Type B pancreatic cell (in vitro differentiated cells): ENCODE measurements around the gene INTS14. TPM values are rescaled to one million over a fixed set of nuclear protein-coding genes. Genes with fewer than 3 reads are reported as not detected.

Experiments used
- DNase-seq: peaks from one replicate; pipeline ENCODE4 v3.0.0; 2021; ENCODE audit warnings: mixed read lengths; ENCODE audit not compliant: unreplicated experiment; ENCODE audit errors: extremely low spot score
- H3K27ac Mint-ChIP-seq: 2 replicates; pipeline ENCODE4 v1.8.0; 2021; ENCODE audit warnings: mild to moderate bottlenecking, mixed read lengths
- H3K27me3 Mint-ChIP-seq: 2 replicates; pipeline ENCODE4 v1.8.0; 2021; ENCODE audit warnings: mixed read lengths
- H3K36me3 Mint-ChIP-seq: 2 replicates; pipeline ENCODE4 v1.8.0; 2021; ENCODE audit warnings: mixed read lengths
- H3K4me1 Mint-ChIP-seq: one replicate; pipeline ENCODE4 v1.8.0; 2021; ENCODE audit warnings: mixed read lengths; ENCODE audit not compliant: unreplicated experiment
- H3K4me3 Mint-ChIP-seq: 2 replicates; pipeline ENCODE4 v1.8.0; 2021; ENCODE audit warnings: mild to moderate bottlenecking, mixed read lengths
- H3K9me3 Mint-ChIP-seq: 2 replicates; pipeline ENCODE4 v1.8.0; 2021; ENCODE audit warnings: mixed read lengths
- total RNA-seq: library from RNA; stranded (reverse); gene quantifications from 2 replicates; pipeline ENCODE4 v1.2.1, GENCODE V29; 2021; ENCODE audit warnings: low replicate concordance
- TF ChIP-seq, protein P1 (sequence below): fragments of 200-600 bp; sonication (generic); conservative IDR thresholded peaks from 2 replicates; pipeline ENCODE4 v1.5.0; 2021; ENCODE audit warnings: antibody characterized with exemption, mild to moderate bottlenecking

Gene INTS14
- total RNA-seq, 1 donor from 2014 or later = 49.3 TPM

DNA sequence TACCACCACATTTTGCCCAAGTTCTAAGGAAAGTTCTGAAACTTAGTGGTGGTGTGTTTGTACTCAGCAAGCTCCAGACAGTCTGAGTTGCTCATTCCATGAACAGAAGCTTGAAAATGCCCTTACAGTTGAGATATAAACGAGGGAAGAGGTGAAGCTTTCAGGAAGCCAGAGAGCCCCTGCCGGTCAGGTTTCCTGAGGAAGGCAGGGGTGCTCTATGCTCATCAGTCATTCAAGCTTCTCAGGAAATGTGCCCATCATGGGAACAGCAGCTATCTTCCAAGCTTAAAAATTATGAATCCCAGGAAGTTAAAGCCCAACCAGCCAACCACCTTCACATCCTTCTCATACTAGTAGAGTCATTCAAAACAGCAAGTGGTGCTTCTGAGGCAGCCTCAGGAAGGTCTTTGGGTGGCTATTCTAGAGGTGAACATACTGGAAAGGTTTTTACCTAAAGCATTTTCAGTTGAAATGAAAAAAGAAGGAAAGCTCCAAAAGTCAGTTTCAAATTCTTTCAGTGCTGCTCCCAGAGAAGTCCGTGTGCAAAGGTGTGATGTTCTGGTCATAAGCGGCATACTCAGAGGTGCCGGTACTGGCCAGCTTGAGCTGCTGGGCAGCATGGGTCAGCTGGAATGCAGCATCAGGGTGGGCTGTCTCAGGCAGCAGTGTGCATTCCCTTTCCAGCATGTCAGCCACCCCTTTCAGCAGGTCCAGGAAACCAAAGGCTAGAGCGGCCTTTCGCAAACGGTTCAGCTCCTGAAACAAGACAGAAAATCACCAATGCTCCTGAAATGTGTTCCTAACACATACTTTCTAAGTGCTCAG is 31.8 kb downstream of the INTS14 start:
- DNase-seq = no peak
- Mint-ChIP-seq H3K4me1 (peaks cover 24% of the 10 kb centered on the region), H3K27me3 (no peaks in the 10 kb centered on the region), H3K27ac (peak overlapping the region; percentile 18), H3K4me3 (no peak overlapping the region), H3K9me3 (no peaks in the 10 kb centered on the region), H3K36me3 (peaks cover 54% of the 10 kb centered on the region)
- TF ChIP-seq, protein P1, sequence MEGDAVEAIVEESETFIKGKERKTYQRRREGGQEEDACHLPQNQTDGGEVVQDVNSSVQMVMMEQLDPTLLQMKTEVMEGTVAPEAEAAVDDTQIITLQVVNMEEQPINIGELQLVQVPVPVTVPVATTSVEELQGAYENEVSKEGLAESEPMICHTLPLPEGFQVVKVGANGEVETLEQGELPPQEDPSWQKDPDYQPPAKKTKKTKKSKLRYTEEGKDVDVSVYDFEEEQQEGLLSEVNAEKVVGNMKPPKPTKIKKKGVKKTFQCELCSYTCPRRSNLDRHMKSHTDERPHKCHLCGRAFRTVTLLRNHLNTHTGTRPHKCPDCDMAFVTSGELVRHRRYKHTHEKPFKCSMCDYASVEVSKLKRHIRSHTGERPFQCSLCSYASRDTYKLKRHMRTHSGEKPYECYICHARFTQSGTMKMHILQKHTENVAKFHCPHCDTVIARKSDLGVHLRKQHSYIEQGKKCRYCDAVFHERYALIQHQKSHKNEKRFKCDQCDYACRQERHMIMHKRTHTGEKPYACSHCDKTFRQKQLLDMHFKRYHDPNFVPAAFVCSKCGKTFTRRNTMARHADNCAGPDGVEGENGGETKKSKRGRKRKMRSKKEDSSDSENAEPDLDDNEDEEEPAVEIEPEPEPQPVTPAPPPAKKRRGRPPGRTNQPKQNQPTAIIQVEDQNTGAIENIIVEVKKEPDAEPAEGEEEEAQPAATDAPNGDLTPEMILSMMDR = no peak

GRCh38 chr15:65577129-65577996 is 33.6 kb downstream of the INTS14 start:
- Mint-ChIP-seq H3K4me1 (peaks cover 13% of the 10 kb centered on the region), H3K4me3 (no peak overlapping the region), H3K9me3 (no peaks in the 10 kb centered on the region), H3K36me3 (peaks cover 46% of the 10 kb centered on the region), H3K27ac (no peak overlapping the region), H3K27me3 (no peaks in the 10 kb centered on the region)
- DNase-seq = no peak
- TF ChIP-seq, protein P1 = no peak

DNA sequence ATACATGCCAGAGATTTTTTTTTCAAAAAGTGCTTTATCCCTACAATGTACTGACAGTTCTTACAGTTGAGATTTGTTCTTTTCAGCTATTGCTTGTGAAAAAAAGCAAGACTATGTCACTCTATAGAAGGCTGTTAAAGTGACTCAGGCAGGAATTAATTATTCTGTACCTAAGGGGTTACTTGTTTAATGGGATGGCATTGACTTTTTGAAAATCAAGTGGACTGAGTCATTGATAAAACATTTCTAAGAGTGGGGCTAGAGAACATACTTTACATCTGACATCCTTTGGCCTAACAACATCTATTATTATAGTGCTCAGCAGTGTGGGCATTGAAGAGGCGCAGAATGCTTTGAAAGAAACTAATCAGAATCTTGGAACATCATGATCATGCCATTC is 34.3 kb downstream of the INTS14 start:
- H3K27ac Mint-ChIP-seq = no peak overlapping the region
- no peaks in the 10 kb centered on the region for H3K27me3 Mint-ChIP-seq
- no peak for DNase-seq
- TF ChIP-seq, protein P1 = no peak
- H3K9me3 Mint-ChIP-seq = no peaks in the 10 kb centered on the region
- peaks cover 39% of the 10 kb centered on the region for H3K36me3 Mint-ChIP-seq
- H3K4me3 Mint-ChIP-seq = no peak overlapping the region
- H3K4me1 Mint-ChIP-seq = peaks cover 13% of the 10 kb centered on the region

DNA sequence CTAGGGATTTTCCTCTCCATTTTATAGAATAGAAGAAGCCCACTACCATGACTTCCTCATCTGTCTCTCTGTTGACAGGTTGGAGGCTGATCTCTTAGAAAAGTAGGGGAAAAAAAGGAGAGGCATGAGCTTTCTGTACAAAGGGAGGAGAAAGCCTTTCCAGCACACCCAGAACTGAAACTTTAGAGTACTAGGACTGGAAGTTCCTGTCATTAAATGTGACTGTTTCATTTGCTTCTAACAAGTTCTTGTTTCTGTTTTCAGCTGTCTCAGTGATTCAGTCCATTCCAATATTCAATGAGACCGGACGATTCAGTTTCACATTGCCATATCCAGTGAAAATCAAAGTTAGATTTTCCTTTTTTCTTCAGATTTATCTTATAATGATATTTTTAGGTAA is 39.0 kb downstream of the INTS14 start:
- peaks cover 29% of the 10 kb centered on the region for H3K36me3 Mint-ChIP-seq
- no peaks in the 10 kb centered on the region for H3K27me3 Mint-ChIP-seq
- no peaks in the 10 kb centered on the region for H3K9me3 Mint-ChIP-seq
- no peak overlapping the region for H3K27ac Mint-ChIP-seq
- no peak overlapping the region for H3K4me3 Mint-ChIP-seq
- H3K4me1 Mint-ChIP-seq = peaks cover 3% of the 10 kb centered on the region
- no peak for DNase-seq
- TF ChIP-seq, protein P1 = no peak

DNA sequence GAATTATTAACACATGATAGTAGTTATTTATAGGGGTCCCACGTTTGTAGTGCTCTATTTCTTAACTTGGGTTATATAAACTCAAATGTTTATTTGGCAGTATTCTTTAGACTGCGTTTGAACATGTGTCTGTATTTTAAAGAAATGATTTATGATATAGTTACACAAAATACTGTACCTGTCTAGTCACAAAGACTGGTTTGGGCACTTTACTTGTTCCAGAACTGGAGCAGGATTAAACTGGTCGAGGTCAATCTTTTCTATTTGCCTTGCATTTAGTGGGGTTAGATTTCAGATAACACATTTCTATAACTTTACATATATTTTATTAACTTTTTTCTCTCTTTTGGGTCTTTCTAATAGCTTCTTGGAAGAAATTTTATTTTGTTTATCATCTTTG is 41.2 kb downstream of the INTS14 start:
- Mint-ChIP-seq H3K4me1 (peaks cover 3% of the 10 kb centered on the region), H3K27me3 (no peaks in the 10 kb centered on the region), H3K27ac (peak overlapping the region; percentile 33), H3K9me3 (peaks cover 4% of the 10 kb centered on the region), H3K36me3 (peaks cover 37% of the 10 kb centered on the region), H3K4me3 (no peak overlapping the region)
- TF ChIP-seq, protein P1 = no peak
- DNase-seq = no peak
